OCI-LY7 (cell line): ENCODE data around the gene SMIM35. TPM values are rescaled to one million over a fixed set of nuclear protein-coding genes. Genes with fewer than 3 reads are reported as not detected.
"Not testable (repeated sequence)": the region's sequence is repeated elsewhere in the genome, so short reads cannot be mapped to it uniquely, and the experiment has no call there.

Source experiments
- BruUV-seq: library from RNA; stranded (reverse); fragments of 400-500 nt; replicated peaks from 2 replicates; lab custom pipeline; 2021; lab: Mats Ljungman, UMichigan
- CTCF ChIA-PET: fragments of 300-600 bp; sonication (Branson Sonifier 250); formaldehyde crosslinking; loops from one replicate; lab custom pipeline; 2022; ENCODE audit warnings: antibody characterized with exemption; ENCODE audit not compliant: unreplicated experiment; lab: Charles Lee
- POLR2A ChIA-PET: fragments of 300-600 bp; sonication (Branson Sonifier 250); formaldehyde crosslinking; loops from one replicate; lab custom pipeline; 2022; ENCODE audit warnings: antibody characterized with exemption; lab: Charles Lee
- DNase-seq: peaks from one replicate; pipeline ENCODE4 v3.0.0-alpha.2; 2015; ENCODE audit warnings: low spot score
- H2AFZ ChIP-seq: fragments of 200-600 bp; sonication (generic), shearing (Covaris generic); 2 replicates; pipeline ENCODE4 v1.6.1; 2014; ENCODE audit warnings: mild to moderate bottlenecking, antibody characterized with exemption, low read length, moderate library complexity
- H3K27ac ChIP-seq: fragments of 200-600 bp; sonication (generic); 2 replicates; pipeline ENCODE4 v1.5.1; 2014; ENCODE audit warnings: mixed run types, low read depth, mild to moderate bottlenecking, moderate library complexity, low read length, inconsistent platforms; ENCODE audit not compliant: poor library complexity, severe bottlenecking
- H3K36me3 ChIP-seq: fragments of 200-600 bp; sonication (generic); 2 replicates; pipeline ENCODE4 v1.6.1; 2014; ENCODE audit warnings: mild to moderate bottlenecking, antibody characterized with exemption, low read length, moderate library complexity, mixed read lengths; ENCODE audit not compliant: insufficient read depth
- H3K4me1 ChIP-seq: fragments of 200-600 bp; sonication (generic); 2 replicates; pipeline ENCODE4 v1.5.1; 2014; ENCODE audit warnings: mild to moderate bottlenecking, low read length; ENCODE audit not compliant: insufficient read depth, poor library complexity, severe bottlenecking
- H3K4me2 ChIP-seq: fragments of 200-600 bp; sonication (generic); 2 replicates; pipeline ENCODE4 v1.6.1; 2014; ENCODE audit warnings: mild to moderate bottlenecking, low read length
- H3K4me3 ChIP-seq: fragments of 200-600 bp; sonication (generic); 2 replicates; pipeline ENCODE4 v1.5.1; 2014; ENCODE audit warnings: mild to moderate bottlenecking, low read depth, low read length; ENCODE audit not compliant: poor library complexity, severe bottlenecking
- H3K79me2 ChIP-seq: fragments of 200-600 bp; sonication (generic); 2 replicates; pipeline ENCODE4 v1.6.1; 2016; ENCODE audit warnings: low read depth, mild to moderate bottlenecking, low read length, moderate library complexity, mixed read lengths; ENCODE audit not compliant: insufficient read depth
- H3K9me2 ChIP-seq: fragments of 200-600 bp; sonication (generic); 2 replicates; pipeline ENCODE4 v1.6.1; 2016; ENCODE audit warnings: mild to moderate bottlenecking, low read length, mixed read lengths; ENCODE audit not compliant: insufficient read depth
- H3K9me3 ChIP-seq: fragments of 200-600 bp; sonication (generic); 2 replicates; pipeline ENCODE4 v1.6.1; 2014; ENCODE audit warnings: mild to moderate bottlenecking, mixed run types, low read length, mixed read lengths
- H4K20me1 ChIP-seq: fragments of 200-600 bp; sonication (generic); 2 replicates; pipeline ENCODE4 v1.6.1; 2014; ENCODE audit warnings: mild to moderate bottlenecking, antibody characterized with exemption, low read length, moderate library complexity, mixed read lengths; ENCODE audit not compliant: insufficient read depth
- EZH2phosphoT487 ChIP-seq: fragments of 200-600 bp; sonication (generic); IDR thresholded peaks from 2 replicates; pipeline ENCODE4 v1.6.1; 2018; ENCODE audit warnings: low read depth, borderline replicate concordance, mild to moderate bottlenecking, mixed run types, antibody characterized with exemption, low read length, moderate library complexity, mixed read lengths
- intact Hi-C: fragments of 100-400 bp; cut with micrococcal nuclease; formaldehyde crosslinking; loops from one replicate; pipeline ENCODE4 v1.10.0; 2022; ENCODE audit not compliant: unreplicated experiment
- total RNA-seq, 2 experiments: library from RNA; depleted of rRNA in 1 of 2; stranded (reverse); fragments of >200 nt in 1 of 2; shearing (Covaris generic) in 1 of 2; gene quantifications; 2 replicates each; pipeline ENCODE4 v1.2.3, GENCODE V29; 2014 to 2022
- TF ChIP-seq, protein P1 (sequence below): fragments of 200-600 bp; sonication (generic); conservative IDR thresholded peaks from 2 replicates; pipeline ENCODE4 v1.5.1; 2014; ENCODE audit warnings: mild to moderate bottlenecking, antibody characterized with exemption, low read length, moderate library complexity, mixed read lengths

Gene SMIM35
- total RNA-seq, 2 experiments from 2014 or later = 0.06 to 0.67 TPM

DNA sequence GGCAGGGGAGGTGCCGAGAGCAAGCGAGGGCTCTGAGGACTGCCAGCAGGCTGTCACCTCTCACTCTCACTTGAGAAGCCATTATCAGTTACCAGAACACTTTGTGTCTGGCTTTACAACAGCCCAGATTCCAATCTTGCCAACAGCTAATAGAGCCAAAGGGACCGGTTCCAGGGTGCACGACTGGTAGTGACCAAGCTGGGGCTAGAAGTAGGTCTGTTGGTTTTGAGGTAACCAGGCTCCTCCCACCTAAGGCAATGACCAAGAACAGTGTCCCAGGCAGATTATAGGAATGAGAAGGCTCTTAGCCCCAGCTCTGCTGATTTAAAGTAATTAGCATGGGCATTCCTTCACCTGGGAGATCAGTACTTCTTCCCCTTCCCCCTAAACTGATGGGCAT lies 107.8 kb downstream of the SMIM35 start:
- H2AFZ ChIP-seq = no peak overlapping the region
- BruUV-seq = no TSS peak
- ChIA-PET POLR2A (interaction anchor here (0.6 to 0.8 kb wide), 2 partner anchors 14 to 26 kb away, joined by 3 read pairs; no protein-coding TSS in a partner anchor), CTCF (interaction anchor here (1.0 kb wide), 1 partner anchor 74 kb away, joined by 3 read pairs; no protein-coding TSS in a partner anchor)
- no peak overlapping the region for H3K4me3 ChIP-seq
- intact Hi-C loops = no loop called here
- no peaks in the 10 kb centered on the region; the same call in 1 of the 2 replicates for H3K36me3 ChIP-seq
- no peaks in the 10 kb centered on the region for H3K9me3 ChIP-seq
- peaks cover 12% of the 10 kb centered on the region for H3K4me1 ChIP-seq
- no peaks in the 10 kb centered on the region for H3K9me2 ChIP-seq
- H3K79me2 ChIP-seq = no peaks in the 10 kb centered on the region
- no peaks in the 10 kb centered on the region for H4K20me1 ChIP-seq
- DNase-seq = no peak
- no peak overlapping the region for H3K4me2 ChIP-seq
- no peak for TF ChIP-seq EZH2phosphoT487
- TF ChIP-seq, protein P1, sequence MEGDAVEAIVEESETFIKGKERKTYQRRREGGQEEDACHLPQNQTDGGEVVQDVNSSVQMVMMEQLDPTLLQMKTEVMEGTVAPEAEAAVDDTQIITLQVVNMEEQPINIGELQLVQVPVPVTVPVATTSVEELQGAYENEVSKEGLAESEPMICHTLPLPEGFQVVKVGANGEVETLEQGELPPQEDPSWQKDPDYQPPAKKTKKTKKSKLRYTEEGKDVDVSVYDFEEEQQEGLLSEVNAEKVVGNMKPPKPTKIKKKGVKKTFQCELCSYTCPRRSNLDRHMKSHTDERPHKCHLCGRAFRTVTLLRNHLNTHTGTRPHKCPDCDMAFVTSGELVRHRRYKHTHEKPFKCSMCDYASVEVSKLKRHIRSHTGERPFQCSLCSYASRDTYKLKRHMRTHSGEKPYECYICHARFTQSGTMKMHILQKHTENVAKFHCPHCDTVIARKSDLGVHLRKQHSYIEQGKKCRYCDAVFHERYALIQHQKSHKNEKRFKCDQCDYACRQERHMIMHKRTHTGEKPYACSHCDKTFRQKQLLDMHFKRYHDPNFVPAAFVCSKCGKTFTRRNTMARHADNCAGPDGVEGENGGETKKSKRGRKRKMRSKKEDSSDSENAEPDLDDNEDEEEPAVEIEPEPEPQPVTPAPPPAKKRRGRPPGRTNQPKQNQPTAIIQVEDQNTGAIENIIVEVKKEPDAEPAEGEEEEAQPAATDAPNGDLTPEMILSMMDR = no peak
- H3K27ac ChIP-seq = no peak overlapping the region

DNA sequence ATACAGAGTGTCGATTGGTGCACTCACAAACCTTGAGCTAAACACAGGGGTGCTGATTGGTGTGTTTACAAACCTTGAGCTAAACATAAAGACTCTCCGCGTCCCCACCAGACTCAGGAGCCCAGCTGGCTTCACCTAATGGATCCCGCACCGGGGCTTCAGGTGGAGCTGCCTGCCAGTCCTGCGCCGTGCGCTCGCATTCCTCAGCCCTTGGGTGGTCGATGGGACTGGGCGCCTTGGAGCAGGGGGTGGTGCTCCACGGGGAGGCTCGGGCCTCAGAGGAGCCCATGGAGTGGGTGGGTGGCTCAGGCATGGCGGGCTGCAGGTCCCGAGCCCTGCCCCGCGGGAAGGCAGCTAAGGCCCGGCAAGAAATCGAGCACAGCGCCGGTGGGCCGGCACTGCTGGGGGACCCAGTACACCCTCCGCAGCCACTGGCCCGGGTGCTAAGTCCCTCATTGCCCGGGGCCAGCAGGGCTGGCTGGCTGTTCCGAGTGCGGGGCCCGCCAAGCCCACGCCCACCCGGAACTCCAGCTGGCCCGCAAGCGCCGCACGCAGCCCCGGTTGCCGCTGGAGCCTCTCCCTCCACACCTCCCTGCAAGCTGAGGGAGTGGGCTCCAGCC lies 108.4 kb downstream of the SMIM35 start:
- peaks cover 12% of the 10 kb centered on the region for H3K4me1 ChIP-seq
- not testable (repeated sequence) for DNase-seq

DNA sequence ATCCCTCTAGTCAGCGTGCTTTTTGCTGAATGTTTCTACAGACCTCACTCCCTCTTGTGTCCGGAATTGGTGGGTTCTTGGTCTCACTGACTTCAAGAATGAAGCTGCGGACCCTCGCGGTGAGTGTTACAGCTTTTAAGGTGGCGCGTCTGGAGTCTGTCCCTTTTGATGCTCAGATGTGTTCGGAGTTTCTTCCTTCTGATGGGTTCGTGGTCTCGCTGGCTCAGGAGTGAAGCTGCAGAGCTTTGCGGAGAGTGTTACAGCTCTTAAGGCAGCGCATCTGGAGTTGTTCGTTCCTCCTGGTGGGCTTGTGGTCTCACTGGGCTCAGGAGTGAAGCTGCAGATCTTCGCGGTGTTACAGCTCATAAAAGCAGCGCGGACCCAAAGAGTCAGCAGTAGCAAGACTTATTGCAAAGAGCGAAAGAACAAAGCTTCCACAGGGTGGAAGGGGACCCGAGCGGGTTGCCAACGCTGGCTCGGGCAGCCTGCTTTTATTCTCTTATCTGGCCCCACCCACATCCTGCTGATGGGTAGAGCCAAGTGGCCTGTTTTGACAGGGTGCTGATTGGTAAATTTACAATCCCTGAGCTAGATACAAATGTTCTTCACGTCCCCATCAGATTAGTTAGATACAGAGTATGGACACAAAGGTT lies 109.0 kb downstream of the SMIM35 start:
- H3K36me3 ChIP-seq, POLR2A ChIA-PET, H3K9me3 ChIP-seq, H2AFZ ChIP-seq, BruUV-seq, H3K4me2 ChIP-seq, H3K27ac ChIP-seq, H3K9me2 ChIP-seq, H3K79me2 ChIP-seq, DNase-seq, H4K20me1 ChIP-seq, H3K4me3 ChIP-seq, intact Hi-C loops: not testable (repeated sequence)
- peaks cover 12% of the 10 kb centered on the region for H3K4me1 ChIP-seq
- CTCF ChIA-PET = interaction anchor here (0.5 kb wide), 1 partner anchor 73 kb away, joined by 3 read pairs; no protein-coding TSS in a partner anchor

More for the DNA sequence above, 108.4 kb downstream of the SMIM35 start:
- H3K79me2 ChIP-seq, H3K9me2 ChIP-seq, POLR2A ChIA-PET, H4K20me1 ChIP-seq, H3K9me3 ChIP-seq, H3K36me3 ChIP-seq, BruUV-seq, H3K27ac ChIP-seq, intact Hi-C loops, H2AFZ ChIP-seq, H3K4me3 ChIP-seq, H3K4me2 ChIP-seq: not testable (repeated sequence)
- CTCF ChIA-PET = interaction anchor here (0.5 kb wide), 1 partner anchor 74 kb away, joined by 3 read pairs; no protein-coding TSS in a partner anchor
